ENCODE results near the gene PRDM16. TPM values are rescaled to one million over a fixed set of nuclear protein-coding genes. Genes with fewer than 3 reads are reported as not detected.

Gene PRDM16
- polyA plus RNA-seq, 1 donor (not counting 4 experiments of a cell fraction or from before 2014, with no cell fraction given): 0.05 TPM

DNA sequence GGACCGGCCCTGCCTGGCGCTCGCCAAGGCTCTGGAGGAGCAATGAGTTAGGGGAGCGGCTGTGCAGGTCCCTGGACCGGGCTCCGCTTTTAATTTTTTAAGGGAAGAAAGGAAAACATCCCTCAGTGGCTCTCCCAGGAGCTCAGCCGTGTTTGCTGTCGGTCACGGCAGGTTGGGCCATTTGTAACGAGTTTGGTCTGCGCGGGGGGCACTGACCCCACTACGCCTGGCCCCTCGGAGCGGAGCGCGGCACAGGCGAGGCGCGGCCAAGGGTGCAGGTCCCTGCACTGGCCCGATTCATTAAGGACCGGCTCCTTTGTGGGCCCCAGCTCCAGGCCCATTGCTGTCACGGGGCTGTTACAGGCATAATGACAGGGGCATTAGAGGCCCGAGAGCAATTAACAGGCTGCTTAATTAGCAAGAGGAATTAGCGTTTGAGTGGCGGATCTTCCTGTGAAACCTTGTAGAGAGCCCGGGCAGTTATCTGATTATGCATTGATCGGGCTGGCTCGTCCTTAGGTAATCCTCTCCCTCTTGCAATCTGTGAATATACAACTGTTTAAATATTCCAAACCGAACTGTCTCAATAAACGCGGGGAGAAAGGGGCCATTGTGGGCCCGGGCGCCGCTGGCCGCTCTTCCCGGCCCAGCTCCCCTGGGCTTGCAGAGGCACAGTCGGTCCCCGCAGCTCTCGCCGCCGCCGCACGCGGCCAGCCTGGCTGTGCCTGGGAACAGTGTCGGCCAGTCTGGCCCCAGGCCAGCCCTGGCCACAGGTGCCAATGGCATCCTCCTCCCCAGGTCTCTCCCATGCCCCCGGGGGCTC lies 56.8 kb downstream of the PRDM16 start:
- Histone ChIP-seq H3K9me1 (ENCODE audit: control insufficient read depth, extremely low read depth, insufficient read depth, low read length) (no peaks in the 10 kb centered on the region), H3K36me3 (ENCODE audit: control insufficient read depth in 2 of 2, extremely low read depth in 1 of 2, insufficient read depth in 2 of 2, low read length in 2 of 2) (no peaks in the 10 kb centered on the region), H3K4me2 (ENCODE audit: control insufficient read depth, extremely low read depth, insufficient read depth, low read depth, low read length) (no peak overlapping the region), H3K27ac (ENCODE audit: control insufficient read depth, insufficient read depth, low read length) (no peak overlapping the region), H3K4me1 (ENCODE audit: control insufficient read depth, extremely low read depth, insufficient read depth, low read length) (no peaks in the 10 kb centered on the region), H2AFZ (ENCODE audit: control insufficient read depth, low read length) (no peak overlapping the region), H4K20me1 (ENCODE audit: control insufficient read depth, extremely low read depth, insufficient read depth, low read length) (no peaks in the 10 kb centered on the region), H3K79me2 (ENCODE audit: control insufficient read depth, insufficient read depth, low read length) (no peaks in the 10 kb centered on the region), H3K9ac (ENCODE audit: control insufficient read depth, extremely low read depth, insufficient read depth, low read length) (no peak overlapping the region), H3K9me3 (ENCODE audit: control insufficient read depth, low read depth, low read length) (peaks cover 5% of the 10 kb centered on the region), H3K4me3 (ENCODE audit: control insufficient read depth in 2 of 3, extremely low read depth in 1 of 3, insufficient read depth in 2 of 3, low read depth in 1 of 3, low read length in 3 of 3) (no peak overlapping the region), H3K27me3 (ENCODE audit: control insufficient read depth, extremely low read depth, insufficient read depth, low read length) (no peaks in the 10 kb centered on the region)
- FAIRE-seq (no peak), DNase-seq (ENCODE audit: low read depth, low spot score) (no peak)
- dilution Hi-C loops (cut with MboI; ENCODE audit: extremely low pct_ligation_motif_present, low sequenced_read_pairs): no loop called here
- no peak for TF ChIP-seq EZH2 (IDR thresholded peaks at IDR 0.05; ENCODE audit: low read length)
- TF ChIP-seq, protein P1, sequence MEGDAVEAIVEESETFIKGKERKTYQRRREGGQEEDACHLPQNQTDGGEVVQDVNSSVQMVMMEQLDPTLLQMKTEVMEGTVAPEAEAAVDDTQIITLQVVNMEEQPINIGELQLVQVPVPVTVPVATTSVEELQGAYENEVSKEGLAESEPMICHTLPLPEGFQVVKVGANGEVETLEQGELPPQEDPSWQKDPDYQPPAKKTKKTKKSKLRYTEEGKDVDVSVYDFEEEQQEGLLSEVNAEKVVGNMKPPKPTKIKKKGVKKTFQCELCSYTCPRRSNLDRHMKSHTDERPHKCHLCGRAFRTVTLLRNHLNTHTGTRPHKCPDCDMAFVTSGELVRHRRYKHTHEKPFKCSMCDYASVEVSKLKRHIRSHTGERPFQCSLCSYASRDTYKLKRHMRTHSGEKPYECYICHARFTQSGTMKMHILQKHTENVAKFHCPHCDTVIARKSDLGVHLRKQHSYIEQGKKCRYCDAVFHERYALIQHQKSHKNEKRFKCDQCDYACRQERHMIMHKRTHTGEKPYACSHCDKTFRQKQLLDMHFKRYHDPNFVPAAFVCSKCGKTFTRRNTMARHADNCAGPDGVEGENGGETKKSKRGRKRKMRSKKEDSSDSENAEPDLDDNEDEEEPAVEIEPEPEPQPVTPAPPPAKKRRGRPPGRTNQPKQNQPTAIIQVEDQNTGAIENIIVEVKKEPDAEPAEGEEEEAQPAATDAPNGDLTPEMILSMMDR (optimal IDR thresholded peaks at IDR 0.05 in 1 of 3, IDR thresholded peaks at IDR 0.05 in 1 of 3, conservative IDR thresholded peaks at IDR 0.05 in 1 of 3; ENCODE audit: extremely low read depth in 1 of 3, insufficient read depth in 2 of 3, low read length in 3 of 3): no peak

DNA sequence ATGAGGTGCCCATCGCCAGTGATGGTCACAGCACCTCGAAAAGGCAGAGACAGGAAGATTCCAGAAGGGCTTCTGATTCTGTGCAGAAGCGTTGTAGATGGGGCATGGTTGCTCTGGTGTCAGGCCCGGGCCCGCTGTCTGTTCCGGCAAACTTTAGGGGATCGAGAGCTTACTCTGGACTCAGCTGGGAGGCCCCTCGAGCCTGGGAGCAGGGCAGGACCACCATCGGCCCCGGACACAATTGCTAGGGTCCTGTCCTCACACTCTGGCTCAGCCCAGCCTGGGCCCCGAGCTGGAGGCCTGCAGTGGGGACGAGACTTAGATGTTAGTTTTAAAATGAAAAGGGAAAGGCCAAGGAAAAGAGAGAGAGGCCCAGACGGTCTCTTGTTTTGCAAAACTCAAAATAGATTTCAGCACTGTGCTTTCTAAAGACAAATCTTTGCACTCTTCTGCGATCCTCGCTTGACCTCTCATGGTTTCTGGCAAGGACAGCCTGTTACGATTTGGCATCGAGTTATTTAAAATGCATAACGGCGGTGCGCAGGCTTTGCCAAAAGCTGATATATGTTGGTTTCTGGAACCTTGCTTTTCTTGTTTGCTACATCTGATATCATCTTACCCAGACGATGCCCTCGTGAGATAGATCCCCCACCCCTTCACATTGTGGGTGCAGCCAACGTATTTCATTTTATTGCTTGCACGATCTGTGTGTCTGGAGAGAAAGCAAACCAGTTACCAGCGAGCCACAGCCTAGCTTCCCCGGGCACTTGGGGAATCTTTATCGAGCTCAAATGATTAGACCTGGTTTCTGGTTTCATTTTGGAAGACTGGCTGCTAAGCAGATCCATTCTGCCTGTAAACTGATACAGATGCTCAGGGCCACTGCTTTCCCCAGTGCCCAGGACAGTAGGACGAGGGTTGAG lies 58.0 kb downstream of the PRDM16 start:
- H3K27me3 ChIP-seq (ENCODE audit: control insufficient read depth, extremely low read depth, insufficient read depth, low read length): no peaks in the 10 kb centered on the region
- H3K4me2 ChIP-seq (ENCODE audit: control insufficient read depth, extremely low read depth, insufficient read depth, low read depth, low read length): no peak overlapping the region
- dilution Hi-C loops (cut with MboI; ENCODE audit: extremely low pct_ligation_motif_present, low sequenced_read_pairs): no loop called here

More for the DNA sequence above, 58.0 kb downstream of the PRDM16 start:
- Histone ChIP-seq H3K4me3 (ENCODE audit: control insufficient read depth in 2 of 3, extremely low read depth in 1 of 3, insufficient read depth in 2 of 3, low read depth in 1 of 3, low read length in 3 of 3) (no peak overlapping the region), H3K4me1 (ENCODE audit: control insufficient read depth, extremely low read depth, insufficient read depth, low read length) (no peaks in the 10 kb centered on the region), H3K9me3 (ENCODE audit: control insufficient read depth, low read depth, low read length) (peaks cover 5% of the 10 kb centered on the region), H2AFZ (ENCODE audit: control insufficient read depth, low read length) (no peak overlapping the region), H3K9me1 (ENCODE audit: control insufficient read depth, extremely low read depth, insufficient read depth, low read length) (no peaks in the 10 kb centered on the region), H3K9ac (ENCODE audit: control insufficient read depth, extremely low read depth, insufficient read depth, low read length) (no peak overlapping the region), H4K20me1 (ENCODE audit: control insufficient read depth, extremely low read depth, insufficient read depth, low read length) (no peaks in the 10 kb centered on the region), H3K36me3 (ENCODE audit: control insufficient read depth in 2 of 2, extremely low read depth in 1 of 2, insufficient read depth in 2 of 2, low read length in 2 of 2) (no peaks in the 10 kb centered on the region), H3K79me2 (ENCODE audit: control insufficient read depth, insufficient read depth, low read length) (no peaks in the 10 kb centered on the region), H3K27ac (ENCODE audit: control insufficient read depth, insufficient read depth, low read length) (no peak overlapping the region)
- FAIRE-seq (no peak), DNase-seq (ENCODE audit: low read depth, low spot score) (no peak)
- no peak for TF ChIP-seq EZH2 (IDR thresholded peaks at IDR 0.05; ENCODE audit: low read length)
- TF ChIP-seq, protein P1 (optimal IDR thresholded peaks at IDR 0.05 in 1 of 3, IDR thresholded peaks at IDR 0.05 in 1 of 3, conservative IDR thresholded peaks at IDR 0.05 in 1 of 3; ENCODE audit: extremely low read depth in 1 of 3, insufficient read depth in 2 of 3, low read length in 3 of 3): no peak
